Measurements from ENCODE around the gene UGT1A9.

Gene UGT1A9

GRCh38 chr2:233758141-233758540, 86.4 kb downstream of the UGT1A9 start:
- DNase-seq (ENCODE audit: low read depth in 2 of 3, low spot score in 2 of 3) = no peak

- DNase-seq (ENCODE audit: low read depth in 2 of 3, low spot score in 2 of 3) = no peak
These were observed 87.2 kb downstream of the UGT1A9 start for GRCh38 chr2:233758849-233759248.

- no peak for DNase-seq (ENCODE audit: low read depth in 2 of 3, low spot score in 2 of 3)
These were observed 88.3 kb downstream of the UGT1A9 start, which contains the start of gene UGT1A1 for GRCh38 chr2:233760043-233760442. TSS of gene UGT1A1 (plus strand) at chr2:233760270. CDS start at chr2:233760288, 18 bp downstream.

- no peak for DNase-seq (ENCODE audit: low read depth in 2 of 3, low spot score in 2 of 3)
These were observed 89.5 kb downstream of the UGT1A9 start for GRCh38 chr2:233761040-233761769.

- no peak for DNase-seq (ENCODE audit: low read depth in 2 of 3, low spot score in 2 of 3)
These were observed 92.6 kb downstream of the UGT1A9 start for GRCh38 chr2:233764264-233764663.

GRCh38 chr2:233764761-233765160, 93.1 kb downstream of the UGT1A9 start:
- no peak for DNase-seq (ENCODE audit: low read depth in 2 of 3, low spot score in 2 of 3)

- DNase-seq (ENCODE audit: low read depth in 2 of 3, low spot score in 2 of 3) = no peak
These were observed 94.7 kb downstream of the UGT1A9 start for GRCh38 chr2:233766416-233766815.

GRCh38 chr2:233768076-233768475, 96.4 kb downstream of the UGT1A9 start:
- no peak for DNase-seq (ENCODE audit: low read depth in 2 of 3, low spot score in 2 of 3)

GRCh38 chr2:233769260-233769659, 97.6 kb downstream of the UGT1A9 start:
- DNase-seq (ENCODE audit: low read depth in 2 of 3, low spot score in 2 of 3) = no peak

- DNase-seq (ENCODE audit: low read depth in 2 of 3, low spot score in 2 of 3) = no peak
These were observed 100.5 kb downstream of the UGT1A9 start for GRCh38 chr2:233772153-233772552.

GRCh38 chr2:233772583-233772982, 100.9 kb downstream of the UGT1A9 start:
- no peak for DNase-seq (ENCODE audit: low read depth in 2 of 3, low spot score in 2 of 3)

- no peak for DNase-seq (ENCODE audit: low read depth in 2 of 3, low spot score in 2 of 3)
These were observed 102.2 kb downstream of the UGT1A9 start for GRCh38 chr2:233773854-233774253.

GRCh38 chr2:233775414-233775813, 103.7 kb downstream of the UGT1A9 start:
- no peak for DNase-seq (ENCODE audit: low read depth in 2 of 3, low spot score in 2 of 3)

GRCh38 chr2:233778030-233778429, 106.3 kb downstream of the UGT1A9 start, which contains the start of gene MROH2A:
TSS of gene MROH2A (plus strand) at chr2:233778330. CDS start at chr2:233779359, 1,029 bp downstream.
- no peak for DNase-seq (ENCODE audit: low read depth in 2 of 3, low spot score in 2 of 3)

- DNase-seq (ENCODE audit: low read depth in 2 of 3, low spot score in 2 of 3) = no peak
These were observed 108.0 kb downstream of the UGT1A9 start for GRCh38 chr2:233779722-233780121.

GRCh38 chr2:233780771-233781170, 109.1 kb downstream of the UGT1A9 start:
- no peak for DNase-seq (ENCODE audit: low read depth in 2 of 3, low spot score in 2 of 3)

- no peak for DNase-seq (ENCODE audit: low read depth in 2 of 3, low spot score in 2 of 3)
These were observed 117.9 kb downstream of the UGT1A9 start for GRCh38 chr2:233789554-233789953.

- no peak for DNase-seq (ENCODE audit: low read depth in 2 of 3, low spot score in 2 of 3)
These were observed 119.6 kb downstream of the UGT1A9 start for GRCh38 chr2:233791151-233791882.

- no peak for DNase-seq (ENCODE audit: low read depth in 2 of 3, low spot score in 2 of 3)
These were observed 120.2 kb downstream of the UGT1A9 start for GRCh38 chr2:233791883-233792329.

GRCh38 chr2:233792720-233793119, 121.0 kb downstream of the UGT1A9 start:
- DNase-seq (ENCODE audit: low read depth in 2 of 3, low spot score in 2 of 3) = no peak

- no peak for DNase-seq (ENCODE audit: low read depth in 2 of 3, low spot score in 2 of 3)
These were observed 121.9 kb downstream of the UGT1A9 start for GRCh38 chr2:233793465-233794127.

All from activated CD8-positive, alpha-beta memory T cell treated with anti-CD3 and anti-CD28 coated beads for 48 hours (primary cell).